Measurements from ENCODE around the gene RASSF10.

Gene RASSF10

GRCh38 chr11:13055200-13055599 is 46.1 kb downstream of the RASSF10 start:
- no peak for DNase-seq (ENCODE audit: low spot score)

- DNase-seq (ENCODE audit: low spot score), result no peak
Observed at GRCh38 chr11:13061294-13061990, 52.3 kb downstream of the RASSF10 start.

Measured in kidney tubule cell (primary cell).